Tibial artery (tissue), 4 donors: ENCODE results near the gene AURKAIP1.

Source experiments
- DNase-seq, 2 donors: peaks; one replicate each; pipeline ENCODE4 v3.0.0-alpha.2; 2019
- H3K27ac ChIP-seq, 2 donors: fragments of 200-600 bp; sonication (generic) in 1 of 2; 1 replicate in 1 of 2; 2 replicates in 1 of 2; pipeline ENCODE4 v1.5.1; 2018 to 2019; ENCODE audit warnings: mild to moderate bottlenecking in 1 of 2
- H3K27me3 ChIP-seq, 2 donors: fragments of 200-600 bp; sonication (generic) in 1 of 2; one replicate each; pipeline versions ENCODE4 v1.5.1 to v1.6.0; 2016 to 2019
- H3K36me3 ChIP-seq, 3 donors: fragments of 200-600 bp; sonication (generic) in 2 of 3; one replicate each; pipeline ENCODE4 v1.5.1; 2016 to 2019; ENCODE audit warnings: mild to moderate bottlenecking in 2 of 3
- H3K4me1 ChIP-seq, 4 donors: fragments of 200-600 bp; sonication (generic) in 2 of 4; 1 replicate in 3 of 4; 2 replicates in 1 of 4; pipeline ENCODE4 v1.5.1; 2016 to 2019
- H3K4me3 ChIP-seq, 2 donors: fragments of 200-600 bp; sonication (generic) in 1 of 2; 1 replicate in 1 of 2; 2 replicates in 1 of 2; pipeline ENCODE4 v1.5.1; 2018 to 2019; ENCODE audit warnings: mild to moderate bottlenecking in 2 of 2
- H3K9me3 ChIP-seq, 3 donors: fragments of 200-600 bp; sonication (generic) in 1 of 3; one replicate each; pipeline ENCODE4 v1.5.1; 2016 to 2019
- CTCF ChIP-seq, 2 experiments: fragments of 200-600 bp in 1 of 2; fragments of 450-650 bp in 1 of 2; IDR thresholded peaks; one replicate each; pipeline ENCODE4 v1.5.1; 2017 to 2019; ENCODE audit warnings: antibody characterized with exemption in 2 of 2, mild to moderate bottlenecking in 1 of 2, moderate library complexity in 1 of 2
- intact Hi-C: fragments of 100-400 bp; cut with DNase I; formaldehyde crosslinking; loops from one replicate; pipeline ENCODE4 v1.15.0; 2023; ENCODE audit warnings: low total_unique reads

The AURKAIP1 gene

GRCh38 chr1:1374929-1375662, at the start of gene AURKAIP1:
Gene AURKAIP1, minus strand, starts transcription at chr1:1375207. Its CDS starts 451 bp downstream, at chr1:1374756.
- Histone ChIP-seq H3K4me3 (peak within 1 kb of the TSS; percentile 94 to 99), H3K4me1 (peaks cover 0 to 36% (median 34%) of the 10 kb centered on the region in 4 donors), H3K36me3 (peaks cover 8 to 20% (median 9%) of the 10 kb centered on the region in 3 donors), H3K27ac (peak within 1 kb of the TSS; percentile 94 to 99), H3K27me3 (no peaks in the 10 kb centered on the region), H3K9me3 (no peaks in the 10 kb centered on the region)
- peak in 1 of 2 experiments; percentile 40 for TF ChIP-seq CTCF (IDR thresholded peaks at IDR 0.05)
- peak; percentile 99 for DNase-seq
- intact Hi-C loops = loop anchor here (2.0 kb wide), 1 partner anchor 26 kb away; the partner anchor contains the start of gene DVL1

GRCh38 chr1:1424707-1425106, 49.7 kb upstream of the AURKAIP1 start:
- Histone ChIP-seq H3K4me1 (peaks cover 0 to 15% (median 13%) of the 10 kb centered on the region in 4 donors), H3K27ac (no peak overlapping the region), H3K36me3 (no peaks in the 10 kb centered on the region), H3K9me3 (no peaks in the 10 kb centered on the region), H3K4me3 (no peak overlapping the region), H3K27me3 (peaks cover 0 to 50% of the 10 kb centered on the region in 2 donors)
- TF ChIP-seq CTCF (IDR thresholded peaks at IDR 0.05) = no peak
- intact Hi-C loops = no loop called here
- DNase-seq = no peak

- no peak for TF ChIP-seq CTCF (IDR thresholded peaks at IDR 0.05)
- H3K4me1 ChIP-seq = peaks cover 0 to 18% (median 11%) of the 10 kb centered on the region in 4 donors
- H3K27ac ChIP-seq = no peak overlapping the region
Observed at GRCh38 chr1:1423245-1423597, 48.2 kb upstream of the AURKAIP1 start.

GRCh38 chr1:1422465-1423244, 47.6 kb upstream of the AURKAIP1 start:
- no peak for DNase-seq
- H3K27ac ChIP-seq = no peak overlapping the region
- no peak for TF ChIP-seq CTCF (IDR thresholded peaks at IDR 0.05)

More at GRCh38 chr1:1423245-1423597, 48.2 kb upstream of the AURKAIP1 start:
- intact Hi-C loops = no loop called here
- Histone ChIP-seq H3K27me3 (peaks cover 0 to 57% of the 10 kb centered on the region in 2 donors), H3K9me3 (no peaks in the 10 kb centered on the region), H3K36me3 (no peaks in the 10 kb centered on the region), H3K4me3 (no peak overlapping the region)
- no peak for DNase-seq

GRCh38 chr1:1421907-1422464, 47.0 kb upstream of the AURKAIP1 start:
- H3K36me3 ChIP-seq = no peaks in the 10 kb centered on the region
- H3K9me3 ChIP-seq = no peaks in the 10 kb centered on the region
- no peak for DNase-seq
- H3K27me3 ChIP-seq = peaks cover 0 to 50% of the 10 kb centered on the region in 2 donors
- no peak overlapping the region for H3K27ac ChIP-seq
- H3K4me3 ChIP-seq = no peak overlapping the region
- no peak for TF ChIP-seq CTCF (IDR thresholded peaks at IDR 0.05)
- intact Hi-C loops = no loop called here
- peaks cover 0 to 16% (median 6%) of the 10 kb centered on the region in 4 donors for H3K4me1 ChIP-seq

More at GRCh38 chr1:1422465-1423244, 47.6 kb upstream of the AURKAIP1 start:
- Histone ChIP-seq H3K4me1 (peaks cover 0 to 20% (median 10%) of the 10 kb centered on the region in 4 donors), H3K36me3 (no peaks in the 10 kb centered on the region), H3K27me3 (peaks cover 0 to 56% of the 10 kb centered on the region in 2 donors), H3K4me3 (no peak overlapping the region), H3K9me3 (no peaks in the 10 kb centered on the region)
- intact Hi-C loops = no loop called here
